GM12878 (cell line): Measurements from ENCODE around the gene PTRH2. TPM values are rescaled to one million over a fixed set of nuclear protein-coding genes. Genes with fewer than 3 reads are reported as not detected.

ENCODE experiments used
- CBFB ChIP-seq: IDR thresholded peaks from 2 replicates; pipeline ENCODE4 v1.6.1; 2016; ENCODE audit warnings: antibody characterized with exemption, low read depth
- E2F8 ChIP-seq: fragments of 450-650 bp; IDR thresholded peaks from 2 replicates; pipeline ENCODE4 v1.6.1; 2018; ENCODE audit warnings: mild to moderate bottlenecking, low read depth, moderate library complexity; ENCODE audit not compliant: partially characterized antibody
- IRF3 ChIP-seq: fragments of 450-650 bp; IDR thresholded peaks from 2 replicates; pipeline ENCODE4 v1.6.1; 2014; ENCODE audit warnings: mild to moderate bottlenecking
- MEF2A ChIP-seq: IDR thresholded peaks from 2 replicates; pipeline ENCODE4 v1.6.1; 2011; ENCODE audit warnings: low read depth, mild to moderate bottlenecking, low read length, moderate library complexity; ENCODE audit not compliant: insufficient read depth
- MTA3 ChIP-seq: IDR thresholded peaks from 2 replicates; pipeline ENCODE4 v1.6.1; 2012; ENCODE audit warnings: low read length, inconsistent platforms, borderline replicate concordance
- NFYB ChIP-seq: IDR thresholded peaks from 2 replicates; pipeline ENCODE4 v1.6.1; 2011; ENCODE audit warnings: low read depth, mild to moderate bottlenecking, low read length, improper control_type of control experiment, moderate library complexity; ENCODE audit not compliant: insufficient read depth
- NKRF ChIP-seq: fragments of 450-650 bp; conservative IDR thresholded peaks from 2 replicates; pipeline ENCODE4 v1.6.1; 2017; ENCODE audit warnings: mild to moderate bottlenecking, moderate library complexity
- NR2C1 ChIP-seq: fragments of 450-650 bp; IDR thresholded peaks from 2 replicates; pipeline ENCODE4 v1.6.1; 2017; ENCODE audit warnings: antibody characterized with exemption, mild to moderate bottlenecking, moderate library complexity
- POU2F2 ChIP-seq: IDR thresholded peaks from 3 replicates; pipeline ENCODE4 v1.6.1; 2011; ENCODE audit warnings: low read depth, mild to moderate bottlenecking, low read length, borderline replicate concordance
- RELA ChIP-seq: fragments of 450-650 bp; IDR thresholded peaks from 2 replicates; pipeline ENCODE4 v1.8.0; 2014; ENCODE audit warnings: borderline replicate concordance; ENCODE audit not compliant: partially characterized antibody
- SKIL ChIP-seq: fragments of 450-650 bp; IDR thresholded peaks from 2 replicates; pipeline ENCODE4 v1.6.1; 2017; ENCODE audit warnings: mild to moderate bottlenecking, low read depth, inconsistent platforms; ENCODE audit not compliant: poor library complexity, severe bottlenecking
- TARDBP ChIP-seq: IDR thresholded peaks from 2 replicates; pipeline ENCODE4 v1.6.1; 2016; ENCODE audit warnings: borderline replicate concordance
- ZNF592 ChIP-seq: fragments of 450-650 bp; IDR thresholded peaks from 2 replicates; pipeline ENCODE4 v1.6.1; 2017; ENCODE audit warnings: mild to moderate bottlenecking, moderate library complexity
- polyA plus RNA-seq, 11 experiments: library from polyadenylated mRNA; depleted of rRNA in 4 of 11; unstranded in 6 of 11; stranded (reverse) in 5 of 11; fragments of >200 nt; fragmentation: Nextera tagmentation in 4 of 11; fragmentation: Illumina TruSeq in 1 of 11; extraction: Ambion mirVana in 4 of 11; extraction: Trizol in 1 of 11; gene quantifications; 1 replicate in 1 of 11; 2 replicates in 10 of 11; pipeline versions ENCODE4 v1.2.1 to v1.2.3, GENCODE V29; 2011 to 2016; ENCODE audit warnings: inconsistent platforms in 2 of 11, missing spikeins in 2 of 11, low read depth in 1 of 11
- total RNA-seq, 4 experiments: library from RNA; depleted of rRNA in 3 of 4; stranded (reverse); fragments of >200 nt in 3 of 4; fragmentation: Illumina TruSeq in 1 of 4; extraction: Trizol in 1 of 4; gene quantifications; 2 replicates each; pipeline versions ENCODE4 v1.2.1 to v1.2.3, GENCODE V29; 2013 to 2021

PTRH2 gene
- total and polyA plus RNA-seq, 10 of the 15 experiments (the other 5 are each of a cell fraction or from before 2014, with no cell fraction given), result 37.7 to 156 (median 63.4) TPM

- TF ChIP-seq ZNF592 (no peak), NKRF (no peak), RELA (no peak), CBFB (peak; percentile 61; the same call in 1 of the 2 replicates), MTA3 (no peak), NFYB (no peak), MEF2A (peak; percentile 82), E2F8 (no peak), IRF3 (no peak), NR2C1 (no peak), SKIL (peak; percentile 60), TARDBP (no peak), POU2F2 (no peak)
Measured at GRCh38 chr17:59751955-59752413, 44.8 kb upstream of the PTRH2 start (continued).
